Activated effector memory CD4-positive, alpha-beta T cell treated with anti-CD3 and anti-CD28 coated beads, Interleukin-2, amount 50 U/mL, for 16 hours (primary cell): ENCODE measurements around the gene CRYGB.
"Not testable (repeated sequence)": the region's sequence is repeated elsewhere in the genome, so short reads cannot be mapped to it uniquely, and the experiment has no call there.

Source experiments
- DNase-seq: peaks from one replicate; pipeline ENCODE4 v3.0.0-alpha.2; 2020

The CRYGB gene

DNA sequence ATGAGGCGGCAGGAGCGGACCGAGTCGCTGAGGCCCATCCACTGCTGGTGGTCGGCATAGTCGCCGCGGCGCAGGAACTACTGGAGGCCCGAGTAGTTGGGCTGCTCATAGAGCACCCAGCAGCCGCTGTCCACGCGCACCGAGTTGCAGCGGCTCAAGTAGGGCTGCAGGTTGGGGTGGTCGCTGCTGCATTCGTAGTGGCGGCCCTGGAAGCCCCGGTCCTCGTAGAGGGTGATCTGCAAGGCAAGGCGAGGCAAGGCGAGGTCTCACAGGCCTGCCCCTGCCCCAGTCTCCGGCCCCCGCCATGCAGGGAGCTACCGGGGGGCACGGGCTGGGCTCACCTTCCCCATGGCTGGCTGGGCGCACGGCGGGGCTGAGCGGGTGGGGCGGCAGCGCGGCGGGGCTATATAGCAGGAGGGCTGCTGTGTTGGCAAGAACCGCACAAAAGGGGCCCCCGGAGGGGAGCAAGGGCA, 33.6 kb downstream of the CRYGB start:
- not testable (repeated sequence) for DNase-seq

DNA sequence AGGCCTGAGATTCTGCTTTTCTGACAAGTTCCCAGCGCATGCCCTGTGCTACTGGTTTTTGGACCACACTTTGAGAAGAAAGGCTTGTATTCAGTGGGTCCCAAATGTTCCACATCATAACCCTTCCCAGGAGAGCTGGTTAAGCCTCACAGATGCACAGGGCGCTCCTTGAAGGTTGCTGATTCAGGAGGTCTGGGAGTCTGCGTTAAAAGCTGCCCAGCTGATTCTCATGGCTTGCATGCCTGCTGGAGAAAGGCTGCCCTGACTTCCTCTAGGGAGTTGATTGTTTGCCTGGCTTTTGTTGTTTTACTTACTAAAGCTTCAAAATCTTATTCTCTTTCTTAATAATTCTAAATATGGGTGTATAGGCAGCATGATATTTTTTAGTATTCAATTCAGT, 42.3 kb downstream of the CRYGB start:
- no peak for DNase-seq

DNA sequence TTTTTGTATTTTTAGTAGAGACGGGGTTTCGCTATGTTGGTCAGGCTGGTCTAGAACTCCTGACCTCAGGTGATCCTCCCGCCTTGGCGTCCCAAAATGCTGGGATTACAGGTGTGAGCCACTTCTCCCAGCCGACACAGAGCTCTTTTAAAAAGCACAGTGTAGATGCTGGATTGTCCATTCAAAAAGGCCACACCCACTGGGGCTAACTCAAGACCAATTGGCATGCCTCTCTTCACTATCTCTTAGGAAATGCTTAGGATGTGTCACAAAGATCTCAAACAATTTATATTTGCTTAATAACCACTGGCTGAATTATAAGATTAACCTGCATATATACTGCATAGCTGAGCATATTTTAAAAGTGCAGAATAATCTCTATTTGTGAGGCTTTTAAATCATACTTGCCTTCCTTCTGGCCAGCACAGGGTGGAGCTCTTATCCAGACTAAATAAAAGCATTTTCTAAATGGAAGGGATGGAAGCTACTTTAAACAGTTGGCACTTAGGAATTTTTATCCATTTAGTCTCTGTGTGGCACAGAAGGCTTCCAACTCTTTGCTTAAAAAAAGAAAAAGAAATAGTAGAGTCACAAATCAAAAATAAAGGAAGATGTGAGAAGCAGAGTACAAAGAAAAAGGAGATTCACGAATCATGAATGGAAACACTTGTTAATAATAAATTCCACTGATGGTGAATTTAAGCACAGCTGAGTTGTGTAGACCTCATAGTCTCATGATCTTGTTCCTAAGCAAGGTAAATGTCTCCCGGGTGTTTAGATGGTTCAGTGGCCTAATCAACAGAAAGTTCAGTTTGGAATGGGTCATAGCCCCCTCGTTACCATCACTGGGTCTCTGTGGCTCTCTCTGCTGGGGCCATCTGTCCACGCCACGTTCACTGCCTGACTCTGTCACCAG, 44.0 kb downstream of the CRYGB start:
- DNase-seq: no peak

DNA sequence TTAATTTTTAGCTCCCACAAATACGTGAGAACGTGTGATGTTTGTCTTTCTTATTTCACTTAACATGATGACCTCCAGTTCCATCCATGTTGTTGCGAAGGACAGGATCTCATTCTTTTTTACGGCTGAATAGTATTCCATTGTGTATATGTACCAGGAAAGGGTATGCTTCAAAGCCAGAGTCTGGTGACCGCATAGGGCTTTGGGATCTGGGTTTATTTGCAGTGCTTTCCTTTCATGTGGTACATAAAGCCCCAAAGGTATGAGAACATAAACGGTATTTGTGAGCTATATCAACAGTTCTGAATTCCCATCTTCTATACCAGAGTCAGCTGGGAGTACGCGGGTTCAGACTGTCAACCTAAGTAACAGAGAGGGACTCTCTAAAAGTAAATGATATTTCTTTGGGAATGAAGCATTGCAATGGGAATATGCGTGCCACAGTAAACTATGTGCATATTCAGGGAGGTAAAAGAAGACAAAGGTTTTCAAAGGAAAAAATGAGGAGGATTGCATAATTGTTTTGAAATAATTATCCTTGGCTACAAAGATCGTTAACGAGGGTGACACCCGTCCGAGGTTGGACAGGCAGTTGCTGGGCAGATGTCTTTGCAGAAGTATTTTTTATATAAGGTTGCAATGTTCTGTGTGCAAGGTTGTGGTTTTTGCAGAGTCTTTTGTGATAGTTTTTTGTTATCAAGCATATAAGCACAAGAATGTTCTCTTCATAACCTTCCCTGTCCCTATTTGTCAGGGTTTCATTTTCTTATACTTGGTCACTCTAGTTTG, 46.1 kb downstream of the CRYGB start:
- DNase-seq: no peak

DNA sequence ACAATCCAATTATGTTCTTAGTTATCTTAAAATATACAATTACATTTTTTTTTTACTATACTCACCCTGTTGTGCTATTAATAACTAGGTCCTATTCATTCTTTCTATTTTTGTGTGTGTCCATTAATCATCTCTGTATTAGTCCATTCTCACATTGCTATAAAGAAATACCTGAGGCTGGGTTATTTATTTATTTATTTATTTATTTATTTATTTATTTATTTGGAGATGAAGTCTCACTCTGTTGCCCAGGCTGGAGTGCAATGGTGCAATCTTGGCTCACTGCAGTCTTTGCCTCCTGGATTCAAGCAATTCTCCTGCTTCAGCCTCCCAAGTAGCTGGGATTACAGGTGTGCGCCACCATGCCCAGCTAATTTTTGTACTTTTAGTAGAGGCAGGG, 47.3 kb downstream of the CRYGB start:
- DNase-seq: not testable (repeated sequence)

DNA sequence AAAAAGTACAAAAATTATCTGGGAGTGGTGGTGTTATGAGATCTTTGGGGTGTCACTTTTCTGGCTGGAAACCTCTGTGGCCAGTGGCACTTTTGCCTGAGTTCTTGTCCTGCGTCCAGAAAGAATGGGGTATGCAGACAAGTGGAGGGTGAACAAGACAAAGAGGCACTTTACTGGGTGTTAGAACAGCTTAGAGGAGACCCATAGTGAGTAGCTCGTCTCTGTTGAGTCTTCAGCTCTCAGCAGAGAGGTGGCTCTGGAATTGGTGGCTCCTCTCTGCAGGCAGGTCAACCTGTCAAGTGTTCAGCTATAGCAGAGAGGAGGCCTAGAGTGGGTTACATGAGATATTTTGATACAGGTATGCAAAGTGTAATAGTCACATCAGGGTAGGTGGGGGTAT, 47.7 kb downstream of the CRYGB start:
- no peak for DNase-seq

DNA sequence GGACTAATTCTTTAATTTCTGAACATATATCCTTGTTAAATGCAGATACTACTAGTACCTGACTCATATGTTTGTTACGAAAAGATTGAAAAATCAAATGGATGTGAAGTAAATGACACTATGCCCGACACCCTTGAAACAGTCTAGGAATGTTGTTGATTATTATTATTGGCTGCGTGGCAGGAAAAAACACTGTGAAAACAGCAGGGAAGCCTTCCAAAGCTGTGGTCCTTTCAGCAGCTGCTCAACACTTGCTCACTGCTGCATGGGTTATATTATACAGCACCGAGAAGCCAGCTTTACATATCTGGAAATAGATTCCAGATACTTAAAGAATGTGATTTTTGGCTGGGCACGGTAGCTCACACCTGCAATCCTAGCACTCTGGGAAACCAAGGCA, 48.2 kb downstream of the CRYGB start:
- DNase-seq: no peak

DNA sequence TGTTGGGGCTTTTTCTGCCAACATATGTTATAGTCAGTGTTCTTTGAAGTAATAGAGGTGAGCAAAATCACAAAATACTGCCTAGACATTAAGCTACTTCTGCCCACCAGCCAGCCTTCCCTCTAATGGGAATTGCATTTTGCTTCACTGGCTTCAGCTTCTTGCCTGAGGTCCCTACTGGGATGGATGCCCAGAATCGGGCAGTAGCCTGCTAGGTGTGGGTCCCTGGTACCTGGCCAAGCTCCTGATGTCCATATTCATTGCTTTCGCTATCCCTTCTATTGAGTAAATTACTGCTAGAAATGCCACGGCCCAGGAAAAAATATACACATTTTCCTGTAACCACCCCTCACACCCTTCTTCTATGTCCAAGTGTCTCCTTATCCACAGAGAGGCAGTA, 48.6 kb downstream of the CRYGB start:
- no peak for DNase-seq

DNA sequence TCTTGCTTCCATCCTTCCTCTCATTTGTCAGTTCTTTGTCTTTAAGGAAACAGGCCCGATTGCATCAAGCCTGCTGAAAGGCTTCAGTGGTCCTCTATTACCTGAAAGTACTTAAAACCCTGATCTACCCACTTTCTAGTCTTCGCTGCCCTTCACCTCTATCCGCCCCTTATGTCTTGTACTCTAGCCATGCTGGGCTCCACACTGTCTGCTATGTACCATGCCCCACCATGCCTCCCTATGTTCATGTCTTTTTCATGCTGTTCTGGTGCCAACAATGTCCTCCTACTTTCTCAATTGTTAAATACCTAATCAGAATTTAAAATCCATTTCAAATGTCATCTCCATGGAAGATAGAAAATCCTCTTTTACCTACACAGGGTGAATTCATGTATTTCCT, 49.9 kb downstream of the CRYGB start:
- no peak for DNase-seq

DNA sequence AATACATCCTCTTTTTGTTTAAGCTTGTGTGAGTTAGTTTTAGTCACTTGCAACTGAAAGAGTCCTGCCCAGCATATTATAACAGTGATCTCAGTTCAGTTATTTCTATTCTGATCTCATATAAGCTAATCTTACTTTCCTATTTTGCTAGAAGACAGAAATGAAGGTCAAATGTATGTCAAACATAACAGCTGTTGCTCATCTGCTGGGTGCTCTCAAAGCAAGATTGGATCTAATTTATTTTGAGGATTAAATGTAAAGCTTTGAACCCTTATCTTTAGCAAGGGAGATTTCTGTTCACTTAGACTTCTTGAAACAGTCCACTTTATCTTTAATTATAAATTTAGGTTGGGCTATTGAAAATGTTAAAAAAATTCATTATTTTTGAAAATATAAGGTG, 52.8 kb downstream of the CRYGB start:
- DNase-seq: no peak
